HG02610 (cell line): ENCODE data around the gene EPS8L3.
"Not testable (repeated sequence)": the region's sequence is repeated elsewhere in the genome, so short reads cannot be mapped to it uniquely, and the experiment has no call there.

Experiments used
- ATAC-seq: cut with Tn5 transposase; IDR thresholded peaks from one replicate; pipeline ENCODE4 v1.9.1; 2021; ENCODE audit warnings: mild to moderate bottlenecking, moderate library complexity; ENCODE audit not compliant: unreplicated experiment

Gene EPS8L3

DNA sequence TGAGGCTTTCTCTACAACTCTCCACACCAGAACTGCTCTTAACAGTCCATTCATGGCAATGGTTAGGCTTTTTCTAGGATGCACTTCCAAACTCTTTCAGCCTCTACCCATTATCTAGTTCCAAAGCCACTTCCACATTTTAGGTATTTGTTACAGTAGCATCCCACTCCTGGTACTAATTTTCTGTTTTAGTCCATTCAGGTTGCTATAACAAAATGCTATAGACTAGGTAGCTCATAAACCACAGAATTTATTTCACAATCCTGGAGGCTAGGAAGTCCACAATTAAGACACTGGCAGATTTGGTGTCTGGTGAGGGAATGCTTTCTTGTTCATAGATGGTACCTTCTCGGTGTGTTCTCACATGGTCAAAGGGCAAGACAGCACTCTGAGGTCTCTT lies 17.3 kb upstream of the EPS8L3 start:
- ATAC-seq, result no peak

DNA sequence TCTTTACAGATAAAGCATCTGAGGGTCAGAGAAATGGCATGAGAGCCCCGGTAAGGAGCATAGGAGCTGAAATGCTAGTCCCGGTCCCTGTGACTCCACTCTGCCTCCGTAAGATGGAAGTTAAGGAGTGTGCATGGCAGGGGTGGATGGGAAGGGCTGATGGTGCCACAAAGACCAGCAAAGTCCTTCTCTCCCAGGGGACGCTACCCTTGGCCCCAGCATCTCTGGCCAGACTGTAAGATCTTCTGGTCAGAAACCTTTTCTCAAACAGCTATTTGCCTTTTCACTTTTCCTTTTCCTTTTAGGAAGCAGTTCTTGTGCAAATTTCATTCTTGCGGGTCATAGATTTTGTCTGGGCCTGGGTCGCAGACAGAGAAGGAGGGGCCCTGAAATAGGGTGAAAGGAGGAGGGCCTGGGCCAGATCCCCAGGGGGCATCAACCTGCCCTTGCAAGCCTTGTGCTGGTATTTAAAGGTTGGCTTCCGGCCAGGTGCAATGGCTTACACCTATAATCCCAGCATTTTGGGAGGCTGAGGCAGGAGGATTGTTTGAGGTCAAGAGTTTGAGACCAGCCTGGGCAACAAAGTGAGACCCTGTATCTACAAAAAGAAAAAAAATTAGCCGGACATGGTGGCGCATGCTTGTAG lies 14.4 kb upstream of the EPS8L3 start:
- ATAC-seq, result no peak

- ATAC-seq, result no peak
These were observed 13.7 kb upstream of the EPS8L3 start for GRCh38 chr1:109777436-109777835.

- ATAC-seq, result no peak
These were observed 13.2 kb upstream of the EPS8L3 start for GRCh38 chr1:109776911-109777310.

DNA sequence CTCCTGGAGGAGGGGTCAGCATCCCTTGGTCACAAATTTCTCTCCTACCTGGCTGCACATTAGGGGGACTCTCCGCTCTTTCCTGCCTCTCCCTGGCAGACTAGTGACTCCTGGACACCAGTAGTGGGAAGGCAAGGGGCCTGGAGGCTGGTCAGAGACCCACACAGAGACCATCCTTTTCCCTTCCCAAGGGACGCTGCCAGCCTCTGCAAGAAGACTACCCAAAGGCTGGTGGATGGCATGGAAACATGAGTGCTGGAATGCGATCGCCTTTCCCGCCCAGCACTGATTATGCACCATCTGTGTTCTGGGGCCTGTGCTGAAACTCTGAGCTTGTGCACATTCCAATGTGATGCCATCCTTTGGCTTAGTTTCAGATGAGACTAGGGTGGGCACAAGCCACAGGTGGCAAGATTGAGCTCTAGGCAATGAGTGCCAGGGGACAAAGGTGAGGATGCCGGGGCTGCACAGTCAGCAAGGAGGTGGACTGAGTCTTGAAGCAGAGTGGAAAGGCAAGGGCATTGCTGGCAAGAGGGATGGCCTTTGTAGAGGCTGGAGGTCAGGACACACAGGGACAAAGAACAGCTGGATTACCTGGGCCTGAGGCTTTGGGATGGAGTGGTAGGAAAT lies 12.6 kb upstream of the EPS8L3 start:
- no peak for ATAC-seq

DNA sequence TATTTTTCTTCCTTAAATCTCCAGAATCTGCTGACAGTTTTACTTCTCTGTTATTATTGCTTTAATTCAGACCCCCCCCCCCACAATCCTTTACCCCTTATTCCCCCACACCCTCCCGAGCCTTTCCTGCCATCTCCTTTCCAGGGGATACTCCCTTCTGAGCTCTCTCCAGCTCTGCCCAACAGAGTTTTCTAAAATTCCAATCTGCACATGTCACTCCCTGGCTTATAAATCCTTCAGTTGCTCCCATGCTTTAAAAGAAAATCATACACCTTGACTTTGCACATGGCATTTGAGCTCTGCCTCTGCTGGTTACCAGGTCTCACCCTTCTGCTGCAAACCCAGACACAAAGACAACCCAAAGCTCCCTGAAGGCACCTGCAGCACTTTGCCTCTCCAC lies 11.7 kb upstream of the EPS8L3 start:
- ATAC-seq, result no peak

GRCh38 chr1:109773900-109774485 lies 10.3 kb upstream of the EPS8L3 start:
- no peak for ATAC-seq

- peak; percentile 84 for ATAC-seq
These were observed 9.6 kb upstream of the EPS8L3 start for GRCh38 chr1:109773203-109773899.

GRCh38 chr1:109772658-109773202 lies 9.0 kb upstream of the EPS8L3 start:
- ATAC-seq, result no peak

GRCh38 chr1:109771712-109772657 lies 8.3 kb upstream of the EPS8L3 start:
- no peak for ATAC-seq

GRCh38 chr1:109770331-109771095 lies 6.8 kb upstream of the EPS8L3 start:
- no peak for ATAC-seq

- no peak for ATAC-seq
These were observed 5.8 kb upstream of the EPS8L3 start for GRCh38 chr1:109769330-109770078.

- ATAC-seq, result no peak
These were observed 5.1 kb upstream of the EPS8L3 start for GRCh38 chr1:109768820-109769219.

DNA sequence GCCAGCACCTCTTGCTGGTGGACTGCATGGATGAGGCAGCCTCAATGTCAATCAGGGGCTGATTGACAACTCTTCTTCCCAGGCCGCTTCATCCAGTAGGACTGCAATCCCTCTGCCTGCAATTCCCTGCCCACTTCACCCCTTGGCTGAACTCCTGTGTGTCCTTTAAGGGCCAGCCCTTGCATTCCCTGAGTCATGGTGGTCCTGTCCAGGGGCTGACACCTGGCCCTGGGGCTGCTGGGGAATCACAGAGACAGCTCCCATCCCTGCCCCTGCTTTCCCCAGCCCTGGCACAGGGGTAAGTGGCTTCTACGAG lies 4.6 kb upstream of the EPS8L3 start:
- ATAC-seq, result no peak

GRCh38 chr1:109767637-109768334 lies 4.1 kb upstream of the EPS8L3 start:
- no peak for ATAC-seq

GRCh38 chr1:109766991-109767636 lies 3.4 kb upstream of the EPS8L3 start:
- not testable (repeated sequence) for ATAC-seq

DNA sequence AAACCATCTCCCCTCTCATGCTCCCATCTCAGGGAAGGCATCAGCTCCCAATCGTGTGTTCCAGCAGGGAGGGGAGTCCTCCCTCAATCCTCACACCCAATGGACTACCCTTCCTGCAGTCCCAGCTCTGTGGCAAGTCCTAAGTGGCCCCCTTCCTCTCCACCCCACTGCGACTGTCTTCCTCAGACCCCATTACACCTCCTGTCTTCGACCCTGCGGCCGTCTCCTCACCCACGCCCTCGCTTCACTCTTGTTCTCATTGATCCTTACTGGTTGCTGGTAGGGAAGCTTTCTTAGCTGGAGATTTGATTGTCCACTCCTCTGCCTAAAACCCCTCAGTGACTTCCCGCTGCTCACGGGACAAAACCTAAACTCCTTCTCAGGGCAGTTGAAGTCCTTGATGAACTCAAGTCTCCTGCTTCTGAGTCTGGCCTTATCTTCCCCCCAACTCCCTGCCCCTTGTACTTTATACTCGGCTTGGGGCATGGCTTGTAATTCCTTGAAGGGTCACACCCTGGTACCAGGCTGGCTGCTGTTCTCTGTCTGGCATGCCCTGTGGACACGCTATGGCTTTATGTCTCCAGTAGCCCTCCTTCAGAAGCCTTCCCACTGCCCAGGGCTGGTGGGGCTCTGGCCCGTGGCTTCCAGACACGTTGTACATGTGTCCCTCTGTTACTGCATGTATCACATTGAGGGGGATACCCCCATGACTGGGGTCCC lies 2.3 kb upstream of the EPS8L3 start:
- ATAC-seq, result no peak

GRCh38 chr1:109765483-109765815 lies 1.7 kb upstream of the EPS8L3 start:
- no peak for ATAC-seq
